KOPT-K1 (cell line): Measurements from ENCODE around the gene GRIA4.
"Not testable (repeated sequence)": the region's sequence is repeated elsewhere in the genome, so short reads cannot be mapped to it uniquely, and the experiment has no call there.

ENCODE experiments used
- H3K27ac ChIP-seq: fragments of 200-600 bp; sonication (generic); 2 replicates; pipeline ENCODE4 v1.5.1; 2016; ENCODE audit warnings: antibody characterized with exemption, mild to moderate bottlenecking, low read depth, low read length; ENCODE audit not compliant: poor library complexity, severe bottlenecking
- H3K36me3 ChIP-seq: fragments of 200-600 bp; sonication (generic); 2 replicates; pipeline ENCODE4 v1.5.1; 2017; ENCODE audit warnings: antibody characterized with exemption, mild to moderate bottlenecking, low read length, moderate library complexity; ENCODE audit not compliant: insufficient read depth
- H3K9me3 ChIP-seq: fragments of 200-600 bp; sonication (generic); 2 replicates; pipeline ENCODE4 v1.5.1; 2017; ENCODE audit warnings: antibody characterized with exemption, low read length, mild to moderate bottlenecking; ENCODE audit not compliant: insufficient read depth, poor library complexity, severe bottlenecking

The GRIA4 gene

GRCh38 chr11:105867742-105868141, 257.9 kb downstream of the GRIA4 start:
- H3K9me3 ChIP-seq, result no peaks in the 10 kb centered on the region
- H3K36me3 ChIP-seq, result no peaks in the 10 kb centered on the region
- no peak overlapping the region for H3K27ac ChIP-seq

- Histone ChIP-seq H3K27ac (no peak overlapping the region), H3K36me3 (no peaks in the 10 kb centered on the region), H3K9me3 (no peaks in the 10 kb centered on the region)
Measured at GRCh38 chr11:105868762-105869285, 259.0 kb downstream of the GRIA4 start.

- no peak overlapping the region for H3K27ac ChIP-seq
- no peaks in the 10 kb centered on the region for H3K36me3 ChIP-seq
- H3K9me3 ChIP-seq, result no peaks in the 10 kb centered on the region
Measured at GRCh38 chr11:105870516-105871113, 260.7 kb downstream of the GRIA4 start.

- Histone ChIP-seq H3K36me3 (no peaks in the 10 kb centered on the region), H3K9me3 (no peaks in the 10 kb centered on the region), H3K27ac (no peak overlapping the region)
Measured at GRCh38 chr11:105878510-105878909, 268.6 kb downstream of the GRIA4 start.

- not testable (repeated sequence) for H3K36me3 ChIP-seq, H3K27ac ChIP-seq, H3K9me3 ChIP-seq
Measured at GRCh38 chr11:105878927-105879326, 269.1 kb downstream of the GRIA4 start.

- Histone ChIP-seq H3K27ac (no peak overlapping the region), H3K36me3 (no peaks in the 10 kb centered on the region), H3K9me3 (no peaks in the 10 kb centered on the region)
Measured at GRCh38 chr11:105881027-105881426, 271.2 kb downstream of the GRIA4 start.

GRCh38 chr11:105884436-105884835, 274.6 kb downstream of the GRIA4 start:
- no peaks in the 10 kb centered on the region for H3K9me3 ChIP-seq
- H3K27ac ChIP-seq, result no peak overlapping the region
- H3K36me3 ChIP-seq, result no peaks in the 10 kb centered on the region

- no peaks in the 10 kb centered on the region for H3K36me3 ChIP-seq
- H3K27ac ChIP-seq, result no peak overlapping the region
- no peaks in the 10 kb centered on the region for H3K9me3 ChIP-seq
Measured at GRCh38 chr11:105891685-105892084, 281.8 kb downstream of the GRIA4 start.

- Histone ChIP-seq H3K9me3 (no peaks in the 10 kb centered on the region), H3K36me3 (no peaks in the 10 kb centered on the region), H3K27ac (no peak overlapping the region)
Measured at GRCh38 chr11:105897161-105897560, 287.3 kb downstream of the GRIA4 start.

- no peak overlapping the region for H3K27ac ChIP-seq
- no peaks in the 10 kb centered on the region for H3K36me3 ChIP-seq
- no peaks in the 10 kb centered on the region for H3K9me3 ChIP-seq
Measured at GRCh38 chr11:105899772-105900171, 289.9 kb downstream of the GRIA4 start.

GRCh38 chr11:105900515-105901035, 290.7 kb downstream of the GRIA4 start:
- Histone ChIP-seq H3K36me3 (no peaks in the 10 kb centered on the region), H3K27ac (no peak overlapping the region), H3K9me3 (no peaks in the 10 kb centered on the region)

GRCh38 chr11:105903113-105903512, 293.2 kb downstream of the GRIA4 start:
- no peaks in the 10 kb centered on the region for H3K9me3 ChIP-seq
- no peaks in the 10 kb centered on the region for H3K36me3 ChIP-seq
- H3K27ac ChIP-seq, result no peak overlapping the region

GRCh38 chr11:105906517-105906916, 296.6 kb downstream of the GRIA4 start:
- H3K36me3 ChIP-seq, result no peaks in the 10 kb centered on the region
- H3K27ac ChIP-seq, result no peak overlapping the region
- H3K9me3 ChIP-seq, result no peaks in the 10 kb centered on the region

- H3K27ac ChIP-seq, result no peak overlapping the region
Measured at GRCh38 chr11:105907319-105907718, 297.4 kb downstream of the GRIA4 start.

GRCh38 chr11:105910095-105910715, 300.3 kb downstream of the GRIA4 start:
- Histone ChIP-seq H3K36me3 (no peaks in the 10 kb centered on the region), H3K27ac (no peak overlapping the region), H3K9me3 (no peaks in the 10 kb centered on the region)

More at GRCh38 chr11:105907319-105907718, 297.4 kb downstream of the GRIA4 start:
- Histone ChIP-seq H3K36me3 (no peaks in the 10 kb centered on the region), H3K9me3 (no peaks in the 10 kb centered on the region)

GRCh38 chr11:105911454-105911853, 301.6 kb downstream of the GRIA4 start:
- H3K27ac ChIP-seq, result no peak overlapping the region
- H3K9me3 ChIP-seq, result no peaks in the 10 kb centered on the region
- H3K36me3 ChIP-seq, result no peaks in the 10 kb centered on the region
